ENCODE results near the gene NCOA1. TPM values are rescaled to one million over a fixed set of nuclear protein-coding genes. Genes with fewer than 3 reads are reported as not detected.

NCOA1 gene
- total and polyA plus RNA-seq, 12 donors: 8.6 to 36.7 (median 32.0) TPM

DNA sequence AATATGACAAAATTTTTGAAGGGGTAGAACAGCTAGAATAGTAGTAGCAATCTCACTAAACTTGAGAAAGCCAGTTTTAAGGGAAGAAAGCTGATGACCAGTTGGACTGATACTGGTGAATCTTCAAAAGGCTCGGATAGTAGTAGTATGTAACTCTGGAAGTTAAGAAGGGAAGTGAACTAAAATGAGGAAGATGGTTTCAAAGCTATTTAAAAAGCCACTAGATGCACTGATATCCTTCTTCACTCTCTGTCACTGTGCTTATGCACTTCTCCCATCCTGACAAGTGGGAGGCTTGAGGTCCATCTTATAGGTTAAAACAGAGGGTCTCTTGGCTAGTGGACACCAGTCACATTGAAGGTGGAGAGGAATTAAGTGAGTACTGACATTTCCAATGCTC lies 141.1 kb downstream of the NCOA1 start:
- intact Hi-C loops (cut with DNase I): no loop called here
- Histone ChIP-seq H3K36me3 (no peaks in the 10 kb centered on the region), H3K4me1 (peaks cover 0 to 12% (median 0%) of the 10 kb centered on the region in 9 donors), H3K9me3 (peaks cover 0 to under 1% (median 0%) of the 10 kb centered on the region in 11 donors), H3K27ac (no peak overlapping the region), H3K4me3 (no peak overlapping the region), H3K27me3 (no peaks in the 10 kb centered on the region)
- ATAC-seq (no peak), DNase-seq (no peak)
- TF ChIP-seq, protein P1, sequence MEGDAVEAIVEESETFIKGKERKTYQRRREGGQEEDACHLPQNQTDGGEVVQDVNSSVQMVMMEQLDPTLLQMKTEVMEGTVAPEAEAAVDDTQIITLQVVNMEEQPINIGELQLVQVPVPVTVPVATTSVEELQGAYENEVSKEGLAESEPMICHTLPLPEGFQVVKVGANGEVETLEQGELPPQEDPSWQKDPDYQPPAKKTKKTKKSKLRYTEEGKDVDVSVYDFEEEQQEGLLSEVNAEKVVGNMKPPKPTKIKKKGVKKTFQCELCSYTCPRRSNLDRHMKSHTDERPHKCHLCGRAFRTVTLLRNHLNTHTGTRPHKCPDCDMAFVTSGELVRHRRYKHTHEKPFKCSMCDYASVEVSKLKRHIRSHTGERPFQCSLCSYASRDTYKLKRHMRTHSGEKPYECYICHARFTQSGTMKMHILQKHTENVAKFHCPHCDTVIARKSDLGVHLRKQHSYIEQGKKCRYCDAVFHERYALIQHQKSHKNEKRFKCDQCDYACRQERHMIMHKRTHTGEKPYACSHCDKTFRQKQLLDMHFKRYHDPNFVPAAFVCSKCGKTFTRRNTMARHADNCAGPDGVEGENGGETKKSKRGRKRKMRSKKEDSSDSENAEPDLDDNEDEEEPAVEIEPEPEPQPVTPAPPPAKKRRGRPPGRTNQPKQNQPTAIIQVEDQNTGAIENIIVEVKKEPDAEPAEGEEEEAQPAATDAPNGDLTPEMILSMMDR (IDR thresholded peaks at IDR 0.05): no peak
- WGBS, 2 donors: 88 to 92% methylated on average over 1 of the region's 1 CpG

DNA sequence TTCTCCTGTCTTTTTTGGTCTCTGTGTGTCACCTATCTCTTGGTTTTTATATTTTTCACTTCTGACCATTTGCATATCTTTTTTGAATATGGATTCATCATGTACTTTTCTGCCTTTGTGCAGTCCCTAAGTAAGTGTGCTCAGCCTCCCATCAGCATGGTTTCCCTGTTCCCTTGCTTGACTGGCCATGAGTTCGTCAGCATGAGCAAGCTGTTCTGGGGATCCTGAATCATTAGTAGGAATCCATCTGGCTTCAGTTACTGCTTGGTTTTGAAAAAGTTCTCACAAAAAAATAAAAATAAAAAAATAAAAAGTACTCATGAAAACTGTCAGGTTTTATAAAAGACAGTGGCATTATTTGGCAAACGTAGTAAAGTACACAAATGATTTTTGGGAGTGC lies 144.1 kb downstream of the NCOA1 start:
- no peak overlapping the region for H3K4me3 ChIP-seq
- H3K4me1 ChIP-seq: peaks cover 0 to 12% (median 0%) of the 10 kb centered on the region in 9 donors
- WGBS, 2 donors: 88 to 91% methylated on average over 2 of the region's 2 CpGs
- H3K36me3 ChIP-seq: no peaks in the 10 kb centered on the region
- DNase-seq: no peak
- no peak overlapping the region for H3K27ac ChIP-seq
- intact Hi-C loops (cut with DNase I): no loop called here
- H3K9me3 ChIP-seq: peaks cover 0 to 16% (median 0%) of the 10 kb centered on the region in 11 donors
- TF ChIP-seq, protein P1 (IDR thresholded peaks at IDR 0.05): no peak
- H3K27me3 ChIP-seq: no peaks in the 10 kb centered on the region
- ATAC-seq: no peak

DNA sequence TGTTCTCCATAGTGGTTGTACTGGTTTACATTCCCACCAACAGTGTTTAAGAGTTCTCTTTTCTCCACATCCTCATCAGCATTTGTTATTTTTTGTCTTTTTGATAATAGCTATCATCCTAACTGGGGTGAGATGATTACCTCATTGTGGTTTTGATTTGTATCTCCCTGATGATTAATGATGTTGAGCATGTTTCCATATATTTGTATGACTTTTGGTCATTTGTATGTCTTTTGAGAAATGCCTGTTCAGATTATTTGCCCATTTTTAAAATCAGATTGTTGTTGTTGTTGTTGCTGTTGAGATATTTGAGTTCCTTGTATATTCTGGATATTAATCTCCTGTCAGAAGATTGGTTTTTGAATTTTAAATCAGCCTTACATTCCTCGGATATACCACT lies 147.5 kb downstream of the NCOA1 start:
- WGBS, 2 donors: 89 to 93% methylated on average over 1 of the region's 1 CpG
- Histone ChIP-seq H3K9me3 (peaks cover 0 to 16% (median 0%) of the 10 kb centered on the region in 11 donors), H3K27me3 (no peaks in the 10 kb centered on the region), H3K27ac (no peak overlapping the region), H3K36me3 (no peaks in the 10 kb centered on the region), H3K4me3 (no peak overlapping the region), H3K4me1 (peaks cover 0 to 11% (median 0%) of the 10 kb centered on the region in 9 donors)
- DNase-seq (no peak), ATAC-seq (no peak)
- intact Hi-C loops (cut with DNase I): no loop called here
- TF ChIP-seq, protein P1 (IDR thresholded peaks at IDR 0.05): no peak

DNA sequence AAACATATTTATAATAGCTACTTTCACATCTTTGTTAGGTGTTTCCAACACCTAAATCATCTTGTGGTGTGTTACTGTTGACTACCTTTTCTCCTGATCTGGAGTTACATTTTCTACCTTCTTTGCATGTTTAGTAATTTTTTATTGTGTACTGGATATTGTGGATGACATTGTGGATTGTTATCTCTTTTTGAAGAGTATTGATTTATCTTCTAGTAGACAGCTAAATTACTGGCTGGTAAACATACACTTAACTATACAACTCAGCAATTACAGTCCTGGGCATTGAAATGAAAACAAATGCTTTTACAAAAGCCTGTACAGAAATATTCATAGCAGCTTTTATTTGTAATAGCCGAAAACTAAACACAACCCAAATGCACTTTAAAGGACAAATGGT lies 151.3 kb downstream of the NCOA1 start:
- TF ChIP-seq, protein P1 (IDR thresholded peaks at IDR 0.05): no peak
- intact Hi-C loops (cut with DNase I): no loop called here
- ATAC-seq (no peak), DNase-seq (no peak)
- peaks cover 0 to 15% (median 0%) of the 10 kb centered on the region in 9 donors for H3K4me1 ChIP-seq
- no peak overlapping the region for H3K4me3 ChIP-seq
- 95 to 99% methylated on average over 1 of the region's 1 CpG for WGBS, 2 donors
- H3K36me3 ChIP-seq: peaks cover 0 to 9% (median 0%) of the 10 kb centered on the region in 9 donors
- H3K27ac ChIP-seq: no peak overlapping the region
- no peaks in the 10 kb centered on the region for H3K27me3 ChIP-seq
- peaks cover 0 to 14% (median 0%) of the 10 kb centered on the region in 11 donors for H3K9me3 ChIP-seq
